Measurements from ENCODE around the gene TFPI.

DNA sequence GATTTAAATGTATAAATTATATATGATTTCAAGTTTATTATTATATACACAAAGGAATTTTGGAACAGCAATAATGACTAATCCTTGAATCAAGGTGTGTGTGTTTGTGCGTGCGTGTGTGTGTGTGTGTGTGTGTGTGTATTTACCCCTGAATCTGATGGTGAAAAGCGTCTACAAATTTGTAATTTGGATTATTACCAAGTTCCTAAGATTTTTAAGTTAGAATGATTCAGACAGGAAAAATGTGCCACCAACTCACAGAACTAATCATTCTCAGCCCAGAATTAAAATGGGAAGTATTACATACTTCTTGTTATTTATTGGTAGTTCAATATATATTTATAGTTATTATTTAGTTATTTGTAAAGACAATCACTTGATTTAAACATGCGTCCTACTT lies 118.5 kb downstream of the TFPI start:
- TF ChIP-seq CTCF (IDR thresholded peaks at IDR 0.05) (no peak), POLR2A (IDR thresholded peaks at IDR 0.05) (no peak)

Data from heart left ventricle (tissue), 13 donors.